Measurements from ENCODE around the gene DBP.

GRCh38 chr19:48624791-48625723, 12.1 kb downstream of the DBP start:
- TF ChIP-seq EGR1 (IDR thresholded peaks at IDR 0.05) (no peak), MAX (IDR thresholded peaks at IDR 0.05) (no peak), RAD21 (IDR thresholded peaks at IDR 0.05; ENCODE audit: low read depth) (no peak), YY1 (IDR thresholded peaks at IDR 0.05; ENCODE audit: low read depth) (no peak), USF1 (IDR thresholded peaks at IDR 0.05) (no peak), REST (IDR thresholded peaks at IDR 0.05; ENCODE audit: low read depth) (no peak), EP300 (IDR thresholded peaks at IDR 0.05; ENCODE audit: borderline replicate concordance) (no peak), TAF1 (IDR thresholded peaks at IDR 0.05; ENCODE audit: low read depth) (no peak), TCF12 (IDR thresholded peaks at IDR 0.05; ENCODE audit: low read depth) (no peak), FOXM1 (IDR thresholded peaks at IDR 0.05; ENCODE audit: borderline replicate concordance, low read depth) (no peak), CEBPB (IDR thresholded peaks at IDR 0.05) (no peak), CREB1 (IDR thresholded peaks at IDR 0.05; ENCODE audit: low read depth) (no peak), NFIC (IDR thresholded peaks at IDR 0.05) (no peak)

All from Ishikawa (cell line).